NCI-H524 treated with DMSO at 0.1 percent for 48 hours (cell line): ENCODE measurements around the gene PSG5.
"Not testable (repeated sequence)": the region's sequence is repeated elsewhere in the genome, so short reads cannot be mapped to it uniquely, and the experiment has no call there.

ENCODE experiments used
- DNase-seq: peaks from one replicate; lab custom pipeline; 2025; lab: John Stamatoyannopoulos, UW

Gene PSG5

DNA sequence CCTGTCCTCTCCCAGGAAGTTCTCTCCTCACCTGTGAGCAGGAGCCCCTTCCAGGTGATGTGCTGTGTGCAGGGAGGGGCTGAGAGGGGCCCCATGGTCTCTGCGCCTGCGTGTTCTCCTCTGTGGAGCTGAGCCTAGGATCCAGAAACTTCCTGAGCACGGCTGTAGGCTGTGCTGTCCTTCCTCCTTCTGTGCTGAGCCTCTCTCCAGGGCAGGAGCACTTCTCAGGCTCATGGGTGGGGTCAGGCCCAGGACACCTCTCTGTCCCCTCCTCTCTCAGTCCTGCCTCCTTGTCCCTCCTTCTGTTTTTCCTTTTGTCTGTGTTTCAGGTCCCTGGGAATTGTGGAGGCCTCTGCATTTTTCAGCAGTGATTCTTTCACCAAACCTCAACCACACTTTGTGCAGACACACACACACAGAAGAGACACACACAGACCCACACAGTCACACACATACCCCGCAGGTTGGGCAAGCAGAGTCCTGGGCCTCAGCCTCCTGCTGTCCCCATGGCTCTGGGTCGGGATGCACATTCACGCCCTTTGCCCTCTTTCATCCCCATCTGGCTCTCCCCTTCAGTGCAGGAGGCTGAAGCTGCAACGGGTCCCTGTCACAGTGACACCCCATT is at the start of gene PSG5:
TSS of gene PSG5 (minus strand) at position 226 of the 625 bp plus-strand sequence. CDS start at position 95, 131 bp downstream.
- DNase-seq = not testable (repeated sequence)

DNA sequence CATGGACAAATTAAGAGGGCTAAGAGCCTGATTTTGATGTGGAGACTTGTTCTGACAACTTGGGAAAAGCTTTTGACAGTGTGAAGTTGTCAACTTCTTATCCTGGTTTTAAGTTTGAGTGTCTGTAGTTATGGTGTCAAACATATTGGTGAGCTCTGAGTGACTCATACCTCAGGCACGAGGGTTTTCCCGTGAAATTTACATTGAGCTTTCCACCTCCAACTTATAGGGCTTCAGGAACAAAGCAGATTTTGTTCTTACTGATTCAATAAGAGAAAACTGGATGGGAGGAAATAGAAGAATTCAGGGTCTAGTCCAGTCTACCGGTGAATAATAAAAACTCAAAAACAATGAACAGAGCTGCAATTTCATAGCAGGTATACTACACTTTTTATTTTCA is 49.4 kb upstream of the PSG5 start:
- DNase-seq = not testable (repeated sequence)

DNA sequence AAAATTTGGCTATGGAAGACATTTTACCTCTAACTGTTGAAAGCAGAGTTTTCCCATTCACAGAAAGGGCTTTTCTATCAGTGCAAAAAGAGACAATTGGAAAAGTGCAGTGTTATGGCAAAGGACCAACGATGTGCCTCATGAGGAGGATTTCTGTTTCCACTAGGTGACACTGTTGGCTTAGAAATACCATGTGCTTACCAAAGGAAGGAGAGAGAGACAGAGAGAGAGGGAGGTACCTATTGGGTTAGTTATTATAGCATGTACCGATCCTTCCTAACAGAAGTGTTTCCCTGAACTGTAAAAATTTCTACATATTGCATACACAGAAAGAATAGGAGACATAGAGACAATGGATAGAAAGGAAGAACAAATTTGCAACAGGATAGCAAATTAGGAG is 43.0 kb upstream of the PSG5 start:
- DNase-seq = no peak

DNA sequence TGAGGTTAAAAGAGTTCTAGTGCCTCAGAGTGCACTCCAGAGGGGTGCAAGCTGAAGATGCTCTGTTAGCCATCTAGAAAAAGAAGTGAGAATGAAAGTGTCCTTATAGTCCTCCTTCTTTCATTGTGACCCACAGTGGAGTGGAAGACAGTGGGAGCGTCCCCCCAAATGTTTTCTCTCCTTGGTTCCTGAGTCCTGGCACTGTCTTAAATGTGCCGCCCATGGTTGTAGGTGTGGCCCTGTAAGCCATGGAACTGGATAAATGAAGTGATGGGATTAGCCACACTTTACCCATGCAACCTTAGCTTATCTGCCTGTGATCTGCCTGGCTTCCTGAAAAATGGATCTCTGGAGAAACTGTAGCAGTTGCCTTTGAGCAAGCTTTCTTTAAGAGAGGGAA is 42.4 kb upstream of the PSG5 start:
- DNase-seq = not testable (repeated sequence)

DNA sequence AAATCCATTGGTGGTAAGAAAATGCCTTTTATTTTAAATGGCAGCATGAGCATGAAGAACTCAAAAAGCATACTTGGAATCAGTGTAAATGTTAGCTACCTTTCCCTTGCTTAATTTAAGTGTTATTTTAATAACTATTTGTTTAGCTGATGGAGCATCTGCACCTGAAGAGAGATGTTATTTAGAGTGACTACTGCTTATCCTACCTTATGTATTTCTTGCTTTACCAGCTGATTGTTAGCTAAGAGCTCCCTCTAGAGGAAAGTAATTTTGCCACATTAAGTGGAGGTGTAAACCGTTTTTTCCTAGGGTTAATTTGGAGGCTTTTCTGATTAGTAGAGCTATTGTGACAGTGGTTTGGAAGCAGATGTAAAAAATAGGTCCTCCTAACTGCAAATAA is 40.6 kb upstream of the PSG5 start:
- DNase-seq = not testable (repeated sequence)

DNA sequence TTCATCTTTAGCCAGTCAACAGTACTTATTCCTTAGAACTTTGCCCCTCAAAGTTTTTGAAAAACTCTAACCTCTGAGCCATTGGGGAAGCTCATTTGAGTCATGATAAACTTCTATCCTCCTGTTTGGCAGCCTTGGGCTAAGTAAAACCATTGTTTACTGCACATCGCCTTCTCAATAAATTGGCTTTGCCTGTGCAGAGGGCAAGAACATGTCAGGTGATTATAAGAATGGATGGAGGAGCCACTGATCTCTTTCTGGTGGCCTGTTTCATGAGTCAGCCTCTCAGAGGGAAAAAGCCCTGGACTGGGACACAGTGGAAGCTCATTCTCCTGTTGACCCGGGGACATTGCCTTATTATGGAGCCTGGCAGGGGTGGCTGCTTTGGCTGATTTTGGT is 38.5 kb upstream of the PSG5 start:
- DNase-seq = no peak

DNA sequence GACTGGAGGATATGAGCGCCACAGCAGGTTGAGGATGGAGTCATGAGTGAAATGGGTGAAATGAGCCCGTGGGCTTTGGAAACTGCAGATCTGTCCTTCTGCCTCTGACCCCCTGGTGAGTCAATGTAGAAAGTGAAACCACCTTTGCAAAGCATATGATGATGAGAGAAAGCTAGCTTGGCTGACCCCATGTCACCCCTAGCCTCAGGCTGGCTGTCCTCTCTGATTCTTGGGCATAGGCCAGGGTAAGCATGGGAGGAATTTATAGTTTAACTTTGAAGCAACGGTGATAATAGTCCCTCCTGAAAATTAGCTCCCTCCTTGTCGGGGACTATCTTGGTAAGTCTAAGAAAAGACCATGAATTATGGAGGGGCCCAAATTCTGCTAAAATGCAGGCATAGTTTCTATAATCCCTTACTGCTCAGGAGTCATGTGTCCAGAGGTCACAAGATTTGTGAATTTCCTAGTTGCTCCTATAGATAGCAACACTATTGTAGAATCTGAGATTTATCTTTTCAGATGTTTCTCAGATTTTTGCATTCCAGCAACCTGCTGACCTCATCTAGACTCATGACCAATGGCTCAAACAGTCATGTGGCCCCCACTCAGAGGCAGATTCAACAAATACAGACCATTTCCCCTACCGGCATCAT is 38.0 kb upstream of the PSG5 start:
- not testable (repeated sequence) for DNase-seq

DNA sequence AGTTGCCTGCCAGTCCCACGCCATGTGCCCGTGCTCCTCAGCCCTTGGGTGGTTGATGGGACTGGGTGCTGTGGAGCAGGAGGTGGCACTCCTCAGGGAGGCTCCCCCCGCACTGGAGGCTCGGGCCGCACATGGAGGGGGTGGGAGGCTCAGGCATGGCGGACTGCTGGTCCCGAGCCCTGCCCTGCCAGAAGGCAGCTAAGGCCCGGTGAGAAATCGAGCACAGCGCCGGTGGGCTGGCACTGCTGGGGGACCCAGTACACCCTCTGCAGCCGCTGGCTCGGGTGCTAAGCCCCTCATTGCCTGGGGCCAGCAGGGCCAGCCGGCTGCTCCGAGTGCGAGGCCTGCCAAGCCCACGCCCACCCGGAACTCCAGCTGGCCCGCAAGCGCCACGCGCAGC is 35.6 kb upstream of the PSG5 start:
- not testable (repeated sequence) for DNase-seq

DNA sequence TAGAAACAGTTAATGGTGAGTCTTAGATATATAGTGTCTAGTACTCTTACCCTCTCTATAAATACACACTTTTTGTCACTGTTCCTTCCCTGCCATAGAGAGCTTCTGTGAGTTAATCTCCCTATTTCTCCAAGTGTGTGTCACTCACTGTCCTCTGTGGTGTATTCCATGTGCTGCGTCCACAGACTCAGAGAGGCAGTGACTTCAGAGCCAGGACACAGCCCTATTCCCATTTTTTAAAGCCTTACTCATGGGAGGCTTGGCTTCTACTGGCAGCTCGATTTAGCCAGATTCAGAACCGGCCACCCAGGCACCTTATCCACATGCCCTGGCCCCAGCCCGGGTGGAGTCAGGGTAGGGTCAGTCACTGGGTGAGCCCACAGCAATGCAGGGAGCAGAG is 32.8 kb upstream of the PSG5 start:
- not testable (repeated sequence) for DNase-seq

DNA sequence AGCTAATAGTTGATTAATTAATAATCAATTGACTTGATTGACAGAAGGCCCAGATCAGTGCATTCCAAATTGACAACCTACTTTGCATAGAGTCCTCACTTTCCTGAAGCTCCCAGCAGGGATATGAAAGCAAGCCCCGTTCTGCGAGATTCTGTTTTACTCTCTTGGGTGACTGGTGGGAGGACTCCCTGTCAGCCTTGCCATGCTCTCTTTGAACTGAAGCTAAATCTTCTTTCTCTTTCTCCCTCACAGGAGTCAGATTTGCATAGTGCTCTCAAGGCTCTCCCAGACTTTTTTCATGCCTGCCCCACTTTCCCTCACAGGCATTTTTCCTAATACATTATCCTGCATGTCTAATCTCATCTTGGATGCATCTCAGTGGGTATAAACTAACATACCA is 29.5 kb upstream of the PSG5 start:
- not testable (repeated sequence) for DNase-seq

DNA sequence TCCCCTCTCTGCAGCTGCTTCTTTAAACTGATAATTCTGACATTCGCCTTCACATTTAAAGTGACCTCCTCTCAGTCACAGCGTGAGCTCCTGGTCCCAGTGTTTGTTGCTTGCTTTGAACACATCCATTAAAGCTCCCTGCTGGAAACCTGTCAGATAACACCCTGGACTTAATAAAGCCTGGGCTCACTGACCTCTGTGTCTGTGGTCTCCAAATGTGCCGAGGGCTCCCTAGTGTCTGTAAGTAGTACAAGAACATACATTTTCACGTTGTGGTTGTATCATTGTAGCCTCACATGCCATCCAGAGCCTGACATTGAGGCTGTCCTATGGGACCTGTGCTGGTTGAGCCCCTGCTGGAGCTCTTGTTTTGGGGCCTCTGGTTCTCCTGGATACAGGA is 21.7 kb upstream of the PSG5 start:
- no peak for DNase-seq

DNA sequence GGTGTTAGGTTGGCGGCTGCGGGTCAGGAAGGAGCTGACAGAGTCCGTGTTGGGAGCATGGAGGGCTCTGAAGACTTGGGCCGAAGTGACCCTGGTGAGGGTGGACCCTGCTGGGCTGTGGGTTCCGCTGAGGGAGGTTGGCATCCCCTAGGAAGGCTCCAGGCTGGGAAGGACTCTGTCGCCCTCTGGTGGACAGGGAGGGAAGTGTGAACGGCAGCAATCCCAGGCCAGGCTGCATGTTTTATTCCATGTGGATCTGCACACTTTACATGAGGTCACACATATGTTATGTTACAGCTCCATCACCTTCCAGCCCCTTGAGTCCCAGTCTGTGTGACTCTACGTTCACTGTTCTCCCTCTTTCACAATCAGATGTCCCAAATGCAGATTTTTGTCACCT is 20.8 kb upstream of the PSG5 start:
- DNase-seq = not testable (repeated sequence)

DNA sequence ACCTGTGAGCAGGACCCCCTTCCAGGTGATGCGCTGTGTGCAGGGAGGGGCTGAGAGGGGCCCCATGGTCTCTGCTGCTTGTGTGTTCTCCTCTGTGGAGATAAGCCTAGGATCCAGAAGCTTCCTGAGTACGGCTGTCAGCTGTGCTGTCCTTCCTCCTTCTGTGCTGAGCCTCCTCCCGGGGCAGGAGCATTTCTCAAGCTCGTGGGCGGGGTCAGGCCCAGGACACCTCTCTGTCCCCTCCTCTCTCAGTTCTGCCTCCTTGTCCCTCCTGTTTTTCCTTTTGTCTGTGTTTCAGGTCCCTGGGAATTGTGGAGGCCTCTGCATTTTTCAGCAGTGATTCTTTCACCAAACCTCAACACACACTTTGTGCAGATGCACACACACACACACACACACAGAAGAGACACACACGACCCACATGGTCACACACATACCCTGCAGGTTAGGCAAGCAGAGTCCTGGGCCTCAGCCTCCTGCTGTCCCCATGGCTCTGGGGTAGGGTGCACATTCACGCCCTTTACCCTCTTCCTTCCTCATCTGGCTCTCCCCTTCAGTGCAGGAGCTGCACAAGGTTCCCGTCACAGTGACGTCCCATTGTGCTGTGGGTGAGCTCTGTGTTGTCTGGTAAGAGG is 19.3 kb upstream of the PSG5 start, which contains the start of gene PSG4:
TSS of gene PSG4 (minus strand) at position 168 of the 635 bp plus-strand sequence. CDS start at position 66, 102 bp downstream.
- not testable (repeated sequence) for DNase-seq

DNA sequence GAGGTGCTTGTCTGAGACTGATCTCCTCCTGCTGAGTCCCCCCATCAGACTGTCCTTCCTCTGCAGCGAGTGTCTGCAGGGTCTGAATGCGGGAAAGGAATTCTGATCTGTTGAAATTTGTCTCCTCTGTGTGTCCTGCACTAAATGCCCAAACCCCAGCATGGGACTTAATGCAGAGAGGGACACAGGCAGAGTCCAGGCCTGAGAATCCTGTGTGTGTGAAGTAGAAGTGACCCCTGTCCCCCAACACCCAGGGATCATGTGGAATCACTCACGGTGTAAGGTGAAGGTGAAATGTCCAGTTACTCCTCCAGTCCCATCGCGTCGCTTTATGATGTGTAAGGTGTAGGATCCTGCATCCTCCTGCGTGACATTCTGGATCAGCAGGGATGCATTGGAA is 17.3 kb upstream of the PSG5 start:
- DNase-seq = not testable (repeated sequence)

DNA sequence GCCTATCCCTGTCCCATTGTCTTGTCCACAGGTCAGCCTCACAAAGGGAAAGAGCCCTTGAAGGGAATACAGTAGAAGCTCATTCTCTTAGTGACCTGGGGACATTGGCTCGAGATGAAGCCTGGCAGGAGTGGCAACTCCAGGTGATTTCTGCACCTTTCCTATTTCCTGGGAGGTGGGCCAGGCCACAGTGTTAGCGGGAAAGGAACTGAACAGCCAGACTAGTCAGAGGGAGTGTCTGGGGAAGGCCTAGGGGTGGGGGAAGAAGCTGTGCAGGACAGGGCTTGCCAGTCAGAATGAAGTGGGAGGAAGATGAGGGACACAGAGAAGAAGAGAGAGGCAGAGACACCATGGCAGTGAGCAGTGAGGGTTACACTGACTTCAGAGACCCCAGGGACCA is 15.6 kb upstream of the PSG5 start:
- not testable (repeated sequence) for DNase-seq

DNA sequence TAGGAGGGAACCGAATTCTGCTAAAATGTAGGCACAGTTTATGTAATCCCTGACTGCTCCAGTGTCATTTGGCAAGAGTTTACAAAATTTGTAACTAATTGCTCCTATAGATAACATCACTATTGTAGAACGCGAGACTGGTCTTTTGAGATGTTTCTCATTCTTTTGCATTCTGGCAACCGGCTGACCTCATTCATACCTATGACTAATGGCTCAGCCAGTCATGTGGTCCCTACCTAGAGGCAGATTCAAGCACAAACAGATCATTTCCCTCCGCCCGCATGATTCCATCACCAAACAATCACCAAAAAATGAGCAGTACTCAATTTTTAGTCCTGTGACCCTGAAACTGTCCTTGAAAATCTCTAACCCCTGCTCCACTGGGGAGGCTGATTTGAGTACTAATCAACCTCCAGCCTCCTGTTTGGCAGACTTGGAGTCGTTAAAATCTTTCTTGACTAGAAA is 15.0 kb upstream of the PSG5 start:
- DNase-seq = not testable (repeated sequence)

DNA sequence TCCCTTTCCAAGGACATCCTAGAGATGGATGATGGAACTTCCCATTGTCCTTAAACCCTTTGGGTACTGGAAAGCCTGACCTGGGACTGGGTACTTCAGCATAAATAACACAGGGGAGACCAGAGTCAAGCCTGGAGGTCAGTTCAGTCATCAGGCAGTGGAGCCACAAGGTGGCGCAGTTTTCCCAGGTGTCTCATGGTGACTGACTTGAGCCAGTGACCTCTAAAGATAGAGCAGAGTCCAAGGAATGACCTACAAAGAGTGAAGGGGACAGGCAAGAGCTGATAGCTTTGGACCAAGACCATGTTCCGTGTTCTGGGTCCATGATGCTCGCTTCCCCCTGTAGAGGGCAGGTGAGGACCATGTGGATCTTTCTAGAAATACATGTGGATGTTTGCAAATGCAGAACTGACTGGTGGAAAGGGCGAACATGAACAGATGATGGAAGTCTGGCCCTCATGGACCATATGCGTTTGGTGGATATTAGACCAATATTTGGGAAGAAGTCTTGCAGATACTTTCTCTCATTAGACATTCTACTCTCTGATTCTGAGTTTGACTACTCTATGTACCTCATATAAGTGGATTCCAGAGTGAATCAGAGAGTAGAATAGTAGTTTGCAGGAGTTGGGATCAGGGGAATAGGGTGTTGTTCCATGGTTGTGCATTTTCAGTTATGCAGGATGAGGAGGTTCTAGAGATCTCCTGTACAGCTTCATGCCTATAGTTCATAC is 12.5 kb upstream of the PSG5 start:
- DNase-seq = not testable (repeated sequence)

DNA sequence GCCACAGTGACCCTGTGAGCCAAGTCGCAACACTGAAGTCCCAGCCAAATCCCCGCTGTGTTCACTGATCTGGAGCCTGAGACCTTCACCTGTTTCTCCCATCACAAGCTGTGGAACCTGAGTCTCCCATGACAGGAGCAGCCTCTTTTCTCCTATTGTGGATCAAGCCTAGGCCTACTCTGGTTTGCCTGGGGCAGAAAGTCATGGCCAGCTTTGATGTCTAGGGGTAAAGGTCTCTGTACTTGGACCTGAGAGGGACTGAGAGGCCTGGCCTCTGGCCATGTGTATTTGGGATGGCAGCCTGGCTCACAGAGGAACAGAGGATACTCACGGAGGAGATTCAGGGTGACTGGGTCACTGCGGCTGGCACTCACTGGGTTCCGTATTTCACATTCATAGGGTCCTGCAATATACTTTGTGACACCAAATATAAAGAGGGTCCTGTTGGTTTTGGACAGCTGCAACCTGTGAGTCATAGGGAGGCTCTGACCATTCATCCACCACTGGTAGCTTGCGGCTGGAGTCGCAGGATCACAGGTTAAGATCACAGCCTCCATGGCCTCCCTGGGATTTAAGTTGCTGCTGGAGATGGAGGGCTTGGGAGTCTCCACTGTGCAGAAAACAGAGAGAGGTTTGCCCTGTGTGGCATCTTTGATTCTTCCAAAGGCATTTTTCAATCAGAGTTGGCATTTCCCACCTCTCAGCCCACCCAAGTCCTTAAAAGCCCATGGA is 11.5 kb upstream of the PSG5 start:
- not testable (repeated sequence) for DNase-seq

DNA sequence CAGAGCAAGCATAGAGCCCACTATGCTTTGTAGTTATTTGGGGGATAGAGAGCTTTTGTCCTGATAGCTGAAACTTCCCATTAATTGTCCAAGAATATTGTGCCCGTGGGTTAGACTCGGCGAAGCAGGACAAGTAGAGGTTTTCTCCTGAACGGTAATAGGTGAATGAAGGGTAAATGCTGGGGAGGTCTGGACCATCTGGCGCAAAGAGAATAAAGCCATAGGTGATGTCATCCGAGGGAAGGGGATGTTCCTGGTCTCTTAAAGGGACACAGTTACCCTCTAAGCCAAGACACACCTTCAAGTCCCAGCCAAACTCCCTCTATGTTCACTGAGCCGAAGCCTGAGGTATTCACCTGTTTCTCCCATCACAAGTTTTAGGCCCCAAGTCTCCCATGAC is 8.1 kb upstream of the PSG5 start:
- DNase-seq = not testable (repeated sequence)

DNA sequence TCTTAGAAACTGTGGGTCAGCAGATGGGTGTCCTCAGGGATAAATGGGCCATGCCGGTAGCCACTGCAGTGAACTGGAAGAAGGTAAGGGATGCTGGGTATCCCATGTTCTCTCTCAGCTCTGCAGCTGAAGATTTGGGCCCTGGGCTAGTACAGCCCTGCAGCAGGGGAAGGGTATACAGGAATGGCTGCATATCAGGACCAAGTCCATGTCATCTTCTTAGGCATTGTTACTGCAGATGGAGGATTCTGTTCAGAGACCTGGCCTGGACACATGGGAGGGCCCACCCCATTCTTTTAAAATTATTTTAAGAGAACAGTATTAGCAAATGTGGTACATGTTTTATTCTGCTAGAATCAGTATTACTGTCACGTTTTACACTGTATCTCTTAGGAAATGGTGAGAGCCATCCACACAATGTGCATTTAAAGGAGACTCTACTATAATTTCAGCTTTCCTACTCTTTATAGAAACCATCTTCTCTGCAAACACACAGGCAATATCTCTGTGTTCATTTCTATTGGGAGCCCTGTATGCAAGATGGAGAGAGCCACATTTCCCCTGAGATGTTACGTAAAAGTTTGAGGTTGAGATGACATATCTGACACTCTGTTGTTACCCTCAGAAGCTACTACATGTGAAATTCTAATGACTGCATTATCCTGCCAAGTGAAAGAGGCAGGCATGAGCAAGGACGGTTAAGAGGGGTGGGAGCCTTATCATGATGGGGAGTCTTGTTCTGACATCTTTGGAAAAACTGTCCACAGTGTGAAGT is 6.2 kb upstream of the PSG5 start:
- DNase-seq = not testable (repeated sequence)

DNA sequence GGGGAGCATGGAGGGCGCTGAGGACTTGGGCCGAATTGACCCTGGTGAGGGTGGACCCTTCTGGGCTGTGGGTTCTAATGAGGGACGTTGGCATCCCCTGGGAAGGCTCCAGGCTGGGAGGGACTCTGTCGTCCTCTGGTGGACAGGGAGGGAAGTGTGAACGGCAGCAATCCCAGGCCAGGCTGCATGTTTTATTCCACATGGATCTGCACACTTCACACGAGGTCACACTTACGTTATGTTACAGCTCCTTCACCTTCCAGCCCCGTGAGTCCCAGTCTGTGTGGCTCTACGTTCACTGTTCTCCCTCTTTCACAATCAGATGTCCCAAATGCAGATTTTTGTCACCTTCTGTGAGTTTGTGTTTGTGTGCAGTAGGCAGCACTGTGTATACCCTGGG is 1.8 kb upstream of the PSG5 start:
- DNase-seq = not testable (repeated sequence)
